ENCODE data around the gene FAM131A.

The FAM131A gene

GRCh38 chr3:184375747-184376461 lies 38.5 kb downstream of the FAM131A start:
- no peak for DNase-seq (ENCODE audit: low read depth in 3 of 3, low spot score in 1 of 3)

GRCh38 chr3:184377374-184377773 lies 40.0 kb downstream of the FAM131A start:
- no peak for DNase-seq (ENCODE audit: low read depth in 3 of 3, low spot score in 1 of 3)

GRCh38 chr3:184377882-184378445 lies 40.6 kb downstream of the FAM131A start, which contains the start of gene THPO:
Gene THPO, minus strand, starts transcription at chr3:184378207. Its CDS starts 1,948 bp downstream, at chr3:184376259.
- DNase-seq (ENCODE audit: low read depth in 3 of 3, low spot score in 1 of 3) = no peak

- no peak for DNase-seq (ENCODE audit: low read depth in 3 of 3, low spot score in 1 of 3)
Measured at GRCh38 chr3:184378651-184379357, 41.4 kb downstream of the FAM131A start.

- no peak for DNase-seq (ENCODE audit: low read depth in 3 of 3, low spot score in 1 of 3)
Measured at GRCh38 chr3:184379358-184380184, 42.2 kb downstream of the FAM131A start, which contains the start of gene CHRD. Gene CHRD, plus strand, starts transcription at chr3:184380054. Its CDS starts 265 bp downstream, at chr3:184380319.

GRCh38 chr3:184380185-184380626 lies 42.8 kb downstream of the FAM131A start:
- DNase-seq (ENCODE audit: low read depth in 3 of 3, low spot score in 1 of 3) = no peak

- no peak for DNase-seq (ENCODE audit: low read depth in 3 of 3, low spot score in 1 of 3)
Measured at GRCh38 chr3:184380627-184381260, 43.3 kb downstream of the FAM131A start.

- DNase-seq (ENCODE audit: low read depth in 3 of 3, low spot score in 1 of 3) = no peak
Measured at GRCh38 chr3:184381261-184382224, 44.1 kb downstream of the FAM131A start.

- no peak for DNase-seq (ENCODE audit: low read depth in 3 of 3, low spot score in 1 of 3)
Measured at GRCh38 chr3:184382326-184383032, 45.1 kb downstream of the FAM131A start.

- no peak for DNase-seq (ENCODE audit: low read depth in 3 of 3, low spot score in 1 of 3)
Measured at GRCh38 chr3:184383033-184383740, 45.8 kb downstream of the FAM131A start.

GRCh38 chr3:184384342-184384741 lies 46.9 kb downstream of the FAM131A start:
- no peak for DNase-seq (ENCODE audit: low read depth in 3 of 3, low spot score in 1 of 3)

- no peak for DNase-seq (ENCODE audit: low read depth in 3 of 3, low spot score in 1 of 3)
Measured at GRCh38 chr3:184384856-184385422, 47.5 kb downstream of the FAM131A start.

GRCh38 chr3:184386047-184386806 lies 48.8 kb downstream of the FAM131A start:
- DNase-seq (ENCODE audit: low read depth in 3 of 3, low spot score in 1 of 3) = no peak

GRCh38 chr3:184387174-184387714 lies 49.8 kb downstream of the FAM131A start:
- no peak for DNase-seq (ENCODE audit: low read depth in 3 of 3, low spot score in 1 of 3)

- DNase-seq (ENCODE audit: low read depth in 3 of 3, low spot score in 1 of 3) = no peak
Measured at GRCh38 chr3:184388164-184388935, 51.0 kb downstream of the FAM131A start.

- DNase-seq (ENCODE audit: low read depth in 3 of 3, low spot score in 1 of 3) = no peak
Measured at GRCh38 chr3:184388936-184389230, 51.5 kb downstream of the FAM131A start.
